K562 treated with DMSO at 1 percent for 12 hours (cell line): ENCODE measurements around the gene MTHFD1. TPM values are rescaled to one million over a fixed set of nuclear protein-coding genes. Genes with fewer than 3 reads are reported as not detected.

ENCODE experiments used
- total RNA-seq: library from RNA; unstranded; fragments of 300-600 nt; gene quantifications from 2 replicates; pipeline ENCODE4 v1.2.3, GENCODE V29; 2022; ENCODE audit not compliant: insufficient read depth

MTHFD1 gene
- 23.3 and 45.3 TPM in 2 replicates for total RNA-seq

DNA sequence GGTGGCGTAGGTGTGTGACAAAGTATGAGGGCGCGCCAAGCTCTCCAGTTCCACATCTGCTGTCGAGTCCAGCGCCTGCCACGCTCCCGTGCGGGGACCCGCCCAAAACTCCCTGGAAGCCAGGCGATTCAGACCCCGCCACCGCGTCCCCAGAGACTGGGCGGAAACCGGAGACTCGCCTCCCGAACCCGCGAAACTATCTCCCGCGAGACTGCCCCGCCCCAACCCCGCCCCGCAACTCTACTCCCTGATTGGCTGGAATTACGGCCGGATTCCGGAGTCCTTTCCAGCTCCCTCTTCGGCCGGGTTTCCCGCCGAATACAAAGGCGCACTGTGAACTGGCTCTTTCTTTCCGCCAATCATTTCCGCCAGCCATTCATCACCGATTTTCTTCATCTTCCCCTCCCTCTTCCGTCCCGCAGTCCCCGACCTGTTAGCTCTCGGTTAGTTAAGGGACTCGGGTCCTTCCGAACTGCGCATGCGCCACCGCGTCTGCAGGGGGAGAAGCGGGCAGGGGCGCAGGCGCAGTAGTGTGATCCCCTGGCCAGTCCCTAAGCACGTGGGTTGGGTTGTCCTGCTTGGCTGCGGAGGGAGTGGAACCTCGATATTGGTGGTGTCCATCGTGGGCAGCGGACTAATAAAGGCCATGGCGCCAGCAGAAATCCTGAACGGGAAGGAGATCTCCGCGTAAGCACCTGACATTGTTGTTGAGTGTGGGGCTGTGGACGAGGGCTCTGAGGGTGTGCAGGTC, at the start of gene MTHFD1:
Gene MTHFD1 (plus strand): TSS at position 572 of the 751 bp plus-strand sequence. CDS start 75 bp downstream, at position 647.

DNA sequence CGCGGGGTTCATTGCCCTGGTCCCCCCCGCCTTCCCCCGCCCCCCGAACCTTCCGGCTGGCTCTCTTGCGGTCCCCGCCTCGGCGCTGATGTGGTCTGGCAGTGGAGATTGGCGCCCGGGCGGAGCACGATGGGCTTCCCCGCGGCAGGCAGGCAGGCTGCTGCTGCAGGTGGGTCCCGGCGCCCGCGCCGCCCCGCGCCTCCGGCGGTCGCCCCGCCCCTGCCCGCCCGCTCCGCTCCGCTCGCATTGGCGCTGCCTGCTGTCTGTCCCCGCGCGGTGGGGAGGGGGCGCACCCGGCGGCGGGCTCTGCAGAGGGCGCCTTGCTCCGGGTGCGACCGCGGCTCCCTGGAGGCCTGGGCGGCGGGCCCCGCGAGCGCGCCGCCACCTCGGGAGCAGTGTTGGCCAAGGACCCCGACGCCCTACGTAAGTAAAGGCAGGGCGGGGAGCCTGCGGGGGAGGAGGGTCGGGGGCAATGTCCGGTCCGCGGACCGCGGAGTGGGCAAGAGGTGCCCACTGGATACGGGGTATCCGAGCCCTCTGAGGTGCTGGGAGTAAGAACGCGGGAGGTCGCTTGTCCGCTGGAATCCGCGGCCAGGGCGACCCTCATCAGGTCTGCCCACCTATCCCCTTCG, 77.2 kb downstream of the MTHFD1 start, which contains the start of gene AKAP5:
Gene AKAP5 (plus strand): TSS at position 309 of the 632 bp plus-strand sequence. CDS start 2,896 bp downstream, outside the sequence.

GRCh38 chr14:64503434-64504309, 115.5 kb downstream of the MTHFD1 start, which contains the start of gene ZBTB25:
Gene ZBTB25 (minus strand): TSS chr14:64503838. CDS start chr14:64490533, 13,305 bp downstream.

DNA sequence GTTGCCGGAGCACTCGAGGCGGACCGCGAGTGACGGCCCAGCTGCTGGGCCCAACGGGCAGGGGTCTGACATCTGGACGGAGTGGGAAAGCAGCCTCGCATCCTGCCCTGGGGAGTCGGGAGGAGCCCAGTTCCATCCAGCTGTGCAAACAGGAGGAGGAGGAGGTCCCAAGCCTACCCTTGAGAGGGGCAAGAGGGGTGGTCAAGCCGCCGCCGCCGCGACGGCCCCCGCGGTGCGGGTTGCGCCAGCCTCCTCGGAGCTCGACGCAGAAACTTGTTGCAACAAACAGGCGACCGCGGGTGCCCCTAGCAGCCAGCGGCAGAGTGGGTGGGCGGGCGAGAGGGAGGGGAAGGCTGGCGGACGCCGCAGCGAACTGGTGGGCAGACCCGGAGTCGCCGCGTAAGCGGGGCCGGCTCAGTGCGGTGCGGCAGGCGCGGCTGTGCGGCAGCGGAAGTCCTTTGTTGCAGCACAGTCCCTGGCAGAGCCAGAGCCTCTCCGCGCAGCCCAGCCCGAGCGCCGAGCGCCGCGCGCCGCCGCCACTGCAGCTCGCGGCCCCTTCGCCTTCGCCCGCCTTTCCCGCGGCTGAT, 116.2 kb downstream of the MTHFD1 start, which contains the start of gene ZBTB1:
Gene ZBTB1 (plus strand): TSS at position 461 of the 587 bp plus-strand sequence. CDS start 16,735 bp downstream, outside the sequence.

Other genes with a start within 250 kb of the MTHFD1 start
- gene ESR2, start 94.0 kb upstream of the MTHFD1 start, total RNA-seq: 0.77 and 2.1 TPM in 2 replicates
- 0.15 and 0.73 TPM in 2 replicates for gene AKAP5, start 77.1 kb downstream of the MTHFD1 start, total RNA-seq
- gene ZBTB25, start 115.5 kb downstream of the MTHFD1 start, total RNA-seq: 0.56 and 2.2 TPM in 2 replicates
- 4.0 and 11.6 TPM in 2 replicates for gene ZBTB1, start 116.4 kb downstream of the MTHFD1 start, total RNA-seq
- not detected in 2 replicates for gene HSPA2, start 152.4 kb downstream of the MTHFD1 start, total RNA-seq
- not detected in 2 replicates for gene PPP1R36, start 161.6 kb downstream of the MTHFD1 start, total RNA-seq